Lower leg skin (tissue), 3 donors: ENCODE results near the gene RALGAPA2.

Experiments used
- CTCF ChIP-seq, 3 donors: fragments of 450-650 bp; IDR thresholded peaks; one replicate each; pipeline ENCODE4 v1.5.1; 2016; ENCODE audit warnings: antibody characterized with exemption in 3 of 3, mild to moderate bottlenecking in 3 of 3, moderate library complexity in 2 of 3
- POLR2A ChIP-seq, 2 donors: fragments of 450-650 bp; IDR thresholded peaks; one replicate each; pipeline ENCODE4 v1.6.1; 2016 to 2017; ENCODE audit warnings: antibody characterized with exemption in 2 of 2, mild to moderate bottlenecking in 1 of 2, moderate library complexity in 1 of 2

DNA sequence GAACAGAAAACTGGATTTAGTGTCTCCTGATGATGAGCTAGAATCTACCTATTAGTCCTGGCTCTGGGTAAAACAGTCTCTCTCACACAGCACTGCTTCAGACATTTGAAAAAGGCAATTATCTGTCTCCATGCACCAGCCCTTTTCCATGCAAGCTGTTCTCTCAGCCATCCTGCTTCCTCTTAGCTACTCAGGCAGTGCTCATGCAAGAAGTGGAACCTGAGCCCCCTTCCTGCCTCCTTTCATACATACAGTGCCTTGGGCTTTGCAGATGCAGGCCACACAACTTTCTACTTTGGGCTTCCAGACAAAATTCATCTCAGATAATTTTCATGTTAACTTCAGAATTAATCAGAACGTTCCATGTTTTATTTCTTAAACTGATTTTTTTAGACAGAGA, 151.3 kb downstream of the RALGAPA2 start:
- TF ChIP-seq CTCF (IDR thresholded peaks at IDR 0.05) (no peak), POLR2A (IDR thresholded peaks at IDR 0.05) (no peak)
